Peyer's patch (tissue), 4 donors: Measurements from ENCODE around the gene SCGB1A1. TPM values are rescaled to one million over a fixed set of nuclear protein-coding genes. Genes with fewer than 3 reads are reported as not detected.

Source experiments
- DNase-seq, 3 donors: peaks; one replicate each; pipeline ENCODE4 v3.0.0-alpha.2; 2017 to 2019
- H3K27ac ChIP-seq, 4 donors: fragments of 200-600 bp; sonication (generic); one replicate each; pipeline ENCODE4 v1.5.1; 2016 to 2019
- H3K27me3 ChIP-seq, 2 donors: fragments of 200-600 bp; sonication (generic); one replicate each; pipeline ENCODE4 v1.5.1; 2019
- H3K36me3 ChIP-seq, 3 donors: fragments of 200-600 bp; sonication (generic); one replicate each; pipeline ENCODE4 v1.5.1; 2016 to 2019
- H3K4me1 ChIP-seq, 4 donors: fragments of 200-600 bp; sonication (generic); one replicate each; pipeline ENCODE4 v1.5.1; 2016 to 2019
- H3K4me3 ChIP-seq, 4 donors: fragments of 200-600 bp; sonication (generic); 1 replicate in 3 of 4; 2 replicates in 1 of 4; pipeline ENCODE4 v1.5.1; 2016 to 2019; ENCODE audit warnings: mild to moderate bottlenecking in 1 of 4
- H3K9me3 ChIP-seq, 4 donors: fragments of 200-600 bp; sonication (generic); one replicate each; pipeline ENCODE4 v1.5.1; 2016 to 2019; ENCODE audit warnings: mild to moderate bottlenecking in 1 of 4
- CTCF ChIP-seq, 6 experiments: fragments of 450-650 bp in 4 of 6; fragments of 200-600 bp in 2 of 6; sonication (generic) in 1 of 6; IDR thresholded peaks; one replicate each; pipeline ENCODE4 v1.5.1; 2017 to 2019; ENCODE audit warnings: antibody characterized with exemption in 6 of 6, mild to moderate bottlenecking in 3 of 6, moderate library complexity in 1 of 6
- POLR2A ChIP-seq, 2 donors: fragments of 450-650 bp; IDR thresholded peaks; one replicate each; pipeline ENCODE4 v1.5.1; 2017; ENCODE audit warnings: antibody characterized with exemption in 2 of 2, mild to moderate bottlenecking in 2 of 2, moderate library complexity in 2 of 2
- total RNA-seq, 4 donors: library from RNA; depleted of rRNA; stranded (reverse); fragments of >200 nt; gene quantifications; one replicate each; pipeline ENCODE4 v1.1.0, GENCODE V29; 2016

The SCGB1A1 gene
- total RNA-seq, 4 donors from 2014 or later: not detected

DNA sequence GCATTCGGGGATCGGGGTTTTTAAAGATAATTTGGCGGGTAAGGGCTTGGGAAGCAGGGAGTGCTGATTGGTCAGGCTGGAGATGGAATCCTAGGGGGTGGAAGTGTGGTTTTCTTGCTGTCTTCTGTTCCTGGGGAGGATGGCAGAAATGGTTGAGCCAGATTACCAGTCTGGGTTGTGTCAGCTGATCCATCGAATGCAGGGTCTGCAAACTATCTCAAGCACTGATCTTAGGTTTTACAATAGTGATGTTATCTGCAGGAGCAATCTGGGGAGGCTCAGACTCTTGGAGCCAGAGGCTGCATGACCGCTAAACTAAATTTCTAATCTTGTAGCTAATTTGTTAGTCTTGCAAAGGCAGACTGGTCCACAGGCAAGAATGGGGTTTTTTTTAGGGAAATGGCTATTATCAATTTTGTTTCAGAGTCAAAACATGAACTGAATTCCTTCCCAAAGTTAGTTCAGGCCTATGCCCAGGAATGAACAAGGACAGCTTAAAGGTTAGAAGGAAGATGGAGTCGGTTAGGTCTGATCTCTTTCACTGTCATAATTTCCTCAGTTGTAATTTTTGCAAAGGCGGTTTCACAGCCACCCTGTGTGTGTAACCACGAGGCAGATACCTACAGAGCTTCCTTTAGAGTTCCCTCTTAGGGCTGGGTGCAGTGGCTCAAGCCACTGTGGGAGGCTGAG is 10.2 kb downstream of the SCGB1A1 start:
- Histone ChIP-seq H3K4me3 (no peak overlapping the region), H3K36me3 (no peaks in the 10 kb centered on the region), H3K9me3 (no peaks in the 10 kb centered on the region), H3K27ac (no peak overlapping the region), H3K27me3 (no peaks in the 10 kb centered on the region), H3K4me1 (peaks cover 0 to 59% (median 9%) of the 10 kb centered on the region in 4 donors)
- TF ChIP-seq POLR2A (IDR thresholded peaks at IDR 0.05) (no peak), CTCF (IDR thresholded peaks at IDR 0.05) (no peak)
- DNase-seq: no peak

- H3K4me1 ChIP-seq: peaks cover 0 to 63% (median 9%) of the 10 kb centered on the region in 4 donors
- no peak overlapping the region for H3K4me3 ChIP-seq
- H3K36me3 ChIP-seq: no peaks in the 10 kb centered on the region
Observed at GRCh38 chr11:62430425-62430824, 11.6 kb downstream of the SCGB1A1 start.

GRCh38 chr11:62431171-62431901 is 12.5 kb downstream of the SCGB1A1 start:
- Histone ChIP-seq H3K36me3 (no peaks in the 10 kb centered on the region), H3K4me1 (peaks cover 0 to 65% (median 9%) of the 10 kb centered on the region in 4 donors)
- TF ChIP-seq POLR2A (IDR thresholded peaks at IDR 0.05) (no peak), CTCF (IDR thresholded peaks at IDR 0.05) (no peak)

More at GRCh38 chr11:62430425-62430824, 11.6 kb downstream of the SCGB1A1 start:
- no peaks in the 10 kb centered on the region for H3K27me3 ChIP-seq
- H3K9me3 ChIP-seq: no peaks in the 10 kb centered on the region
- TF ChIP-seq POLR2A (IDR thresholded peaks at IDR 0.05) (no peak), CTCF (IDR thresholded peaks at IDR 0.05) (no peak)
- DNase-seq: no peak
- peak overlapping the region in 1 of 4 donors; percentile 45 for H3K27ac ChIP-seq

GRCh38 chr11:62432695-62433094 is 13.9 kb downstream of the SCGB1A1 start:
- H3K4me1 ChIP-seq: peaks cover 0 to 60% (median 9%) of the 10 kb centered on the region in 4 donors
- H3K9me3 ChIP-seq: no peaks in the 10 kb centered on the region
- H3K4me3 ChIP-seq: no peak overlapping the region
- no peak for DNase-seq
- H3K27me3 ChIP-seq: no peaks in the 10 kb centered on the region
- peak overlapping the region in 1 of 4 donors; percentile 76 for H3K27ac ChIP-seq
- TF ChIP-seq POLR2A (IDR thresholded peaks at IDR 0.05): no peak
- no peak for TF ChIP-seq CTCF (IDR thresholded peaks at IDR 0.05)
- no peaks in the 10 kb centered on the region for H3K36me3 ChIP-seq

More at GRCh38 chr11:62431171-62431901, 12.5 kb downstream of the SCGB1A1 start:
- Histone ChIP-seq H3K4me3 (no peak overlapping the region), H3K9me3 (no peaks in the 10 kb centered on the region), H3K27ac (peak overlapping the region in 2 of 4 donors; percentile 23 to 45), H3K27me3 (no peaks in the 10 kb centered on the region)
- no peak for DNase-seq

GRCh38 chr11:62433141-62433903 is 14.5 kb downstream of the SCGB1A1 start:
- no peaks in the 10 kb centered on the region for H3K36me3 ChIP-seq
- H3K27ac ChIP-seq: peak overlapping the region in 3 of 4 donors; percentile 20 to 76 (median 47)
- TF ChIP-seq CTCF (IDR thresholded peaks at IDR 0.05) (no peak), POLR2A (IDR thresholded peaks at IDR 0.05) (no peak)
- peaks cover 0 to 57% (median 8%) of the 10 kb centered on the region in 4 donors for H3K4me1 ChIP-seq
- H3K9me3 ChIP-seq: no peaks in the 10 kb centered on the region
- H3K4me3 ChIP-seq: no peak overlapping the region
- no peak for DNase-seq
- H3K27me3 ChIP-seq: no peaks in the 10 kb centered on the region
